Measurements from ENCODE around the gene PTGR2. TPM values are rescaled to one million over a fixed set of nuclear protein-coding genes. Genes with fewer than 3 reads are reported as not detected.

The PTGR2 gene
- total and polyA plus RNA-seq, 2 of the 8 experiments (the other 6 are each of a cell fraction or from before 2014, with no cell fraction given): 6.0 to 17.5 TPM

GRCh38 chr14:73888971-73889370 is 37.3 kb downstream of the PTGR2 start:
- Histone ChIP-seq H3K4me1 (replicated peaks in 1 of 4; ENCODE audit: control insufficient read depth in 3 of 4, insufficient read depth in 4 of 4, low read length in 3 of 4) (peaks cover 0 to 2% (median 0%) of the 10 kb centered on the region in 4 experiments; a peak in 1 of 7 replicates), H3K14ac (ENCODE audit: insufficient read length) (no peak overlapping the region), H3K56ac (replicated peaks; ENCODE audit: insufficient read length, low read depth, low read length) (no peak overlapping the region), H2BK20ac (ENCODE audit: low read length) (no peak overlapping the region), H3K79me1 (ENCODE audit: low read depth, low read length) (no peaks in the 10 kb centered on the region), H2AFZ (ENCODE audit: low read length) (no peak overlapping the region), H3K4me2 (ENCODE audit: insufficient read depth in 1 of 2, low read depth in 2 of 2, low read length in 2 of 2) (no peak overlapping the region), H3K9ac (replicated peaks in 1 of 4; ENCODE audit: extremely low read depth in 1 of 4, low read depth in 3 of 4, low read length in 3 of 4) (no peak overlapping the region), H3K23me2 (ENCODE audit: low read depth, low read length) (peaks cover 10% of the 10 kb centered on the region), H2BK120ac (replicated peaks; ENCODE audit: low read depth, low read length) (no peak overlapping the region), H3K27me3 (replicated peaks in 1 of 4; ENCODE audit: control insufficient read depth in 3 of 4, extremely low read depth in 1 of 4, insufficient read depth in 3 of 4, low read length in 3 of 4) (no peaks in the 10 kb centered on the region), H4K91ac (replicated peaks; ENCODE audit: insufficient read length, low read length) (no peak overlapping the region), H3K4me3 (ENCODE audit: extremely low read depth in 1 of 4, insufficient read depth in 2 of 4, low read depth in 3 of 4, low read length in 4 of 4) (no peak overlapping the region), H4K5ac (ENCODE audit: insufficient read length, low read depth, low read length) (no peak overlapping the region), H3K18ac (ENCODE audit: extremely low read depth, low read length) (no peak overlapping the region), H2BK15ac (ENCODE audit: low read length) (no peak overlapping the region), H3K79me2 (ENCODE audit: control insufficient read depth in 1 of 2, insufficient read depth in 2 of 2, low read length in 2 of 2) (peaks cover 3 to 43% of the 10 kb centered on the region in 2 experiments; a peak in 3 of 4 replicates), H2BK5ac (ENCODE audit: low read depth, low read length) (no peak overlapping the region; the same call in 1 of the 2 replicates), H2AK5ac (ENCODE audit: low read depth, low read length) (no peak overlapping the region), H3K23ac (ENCODE audit: insufficient read length) (no peak overlapping the region), H4K20me1 (replicated peaks in 1 of 2; ENCODE audit: control insufficient read depth in 1 of 2, insufficient read depth in 2 of 2, low read length in 2 of 2) (no peaks in the 10 kb centered on the region), H2BK12ac (ENCODE audit: low read depth, low read length) (no peak overlapping the region), H3K4ac (replicated peaks; ENCODE audit: insufficient read length, low read depth, low read length) (no peak overlapping the region), H3K9me3 (ENCODE audit: insufficient read depth in 2 of 2, low read depth in 1 of 2, low read length in 1 of 2) (no peaks in the 10 kb centered on the region), H4K8ac (ENCODE audit: extremely low read depth, insufficient read depth, low read length) (no peak overlapping the region), H3K27ac (ENCODE audit: low read depth, low read length) (no peak overlapping the region), H3K36me3 (ENCODE audit: control insufficient read depth in 2 of 4, insufficient read depth in 4 of 4, low read length in 3 of 4) (peaks cover 0 to 8% (median 3%) of the 10 kb centered on the region in 4 experiments; a peak in 5 of 8 replicates)
- WGBS, 2 experiments (ENCODE audit: extremely low coverage in 1 of 2, insufficient coverage in 1 of 2, insufficient read length in 1 of 2, insufficient replicate concordance in 2 of 2, low coverage in 1 of 2, low lambda C conversion rate in 2 of 2, missing lambda C conversion rate in 1 of 2): 97% methylated on average over 2 of the region's 2 CpGs; no CpG with 5 or more reads in 1 of the 2 experiments
- DNase-seq (ENCODE audit: low read depth in 1 of 2, low spot score in 2 of 2) (no peak), FAIRE-seq (no peak)
- ChIA-PET POLR2A (ENCODE audit: partially characterized antibody) (interaction anchor here (0.6 kb wide), 1 partner anchor 199 kb away, joined by 4 read pairs; no protein-coding TSS in a partner anchor), CTCF (ENCODE audit: partially characterized antibody) (interaction anchor here (0.9 kb wide), 1 partner anchor 12 kb away, joined by 3 read pairs; no protein-coding TSS in a partner anchor)
- no peak for TF ChIP-seq ATF3 (IDR thresholded peaks at IDR 0.05; ENCODE audit: insufficient read depth, low read depth, low read length)
- no peak for TF ChIP-seq SIX5 (IDR thresholded peaks at IDR 0.05; ENCODE audit: low read depth, low read length)
- TF ChIP-seq E2F6 (IDR thresholded peaks at IDR 0.05): no peak
- TF ChIP-seq CBX8 (IDR thresholded peaks at IDR 0.05; ENCODE audit: borderline replicate concordance, low read depth, low read length): no peak
- TF ChIP-seq BRCA1 (IDR thresholded peaks at IDR 0.05; ENCODE audit: low read depth, low read length): no peak
- TF ChIP-seq SIN3A (conservative IDR thresholded peaks at IDR 0.05 in 1 of 2, IDR thresholded peaks at IDR 0.05 in 1 of 2; ENCODE audit: low read depth in 1 of 2, low read length in 2 of 2): no peak
- TF ChIP-seq SAP30 (IDR thresholded peaks at IDR 0.05; ENCODE audit: insufficient read depth, insufficient replicate concordance, low read length): no peak
- TF ChIP-seq ATF2 (IDR thresholded peaks at IDR 0.05; ENCODE audit: low read length): no peak
- no peak for TF ChIP-seq JUN (IDR thresholded peaks at IDR 0.05; ENCODE audit: low read depth, low read length)
- no peak for TF ChIP-seq CREB1 (IDR thresholded peaks at IDR 0.05)
